GM21447 (cell line): ENCODE data around the gene RBSN.
"Not testable (repeated sequence)": the region's sequence is repeated elsewhere in the genome, so short reads cannot be mapped to it uniquely, and the experiment has no call there.

ENCODE experiments used
- ATAC-seq: cut with Tn5 transposase; IDR thresholded peaks from one replicate; pipeline ENCODE4 v1.9.1; 2021; ENCODE audit not compliant: unreplicated experiment

RBSN gene

DNA sequence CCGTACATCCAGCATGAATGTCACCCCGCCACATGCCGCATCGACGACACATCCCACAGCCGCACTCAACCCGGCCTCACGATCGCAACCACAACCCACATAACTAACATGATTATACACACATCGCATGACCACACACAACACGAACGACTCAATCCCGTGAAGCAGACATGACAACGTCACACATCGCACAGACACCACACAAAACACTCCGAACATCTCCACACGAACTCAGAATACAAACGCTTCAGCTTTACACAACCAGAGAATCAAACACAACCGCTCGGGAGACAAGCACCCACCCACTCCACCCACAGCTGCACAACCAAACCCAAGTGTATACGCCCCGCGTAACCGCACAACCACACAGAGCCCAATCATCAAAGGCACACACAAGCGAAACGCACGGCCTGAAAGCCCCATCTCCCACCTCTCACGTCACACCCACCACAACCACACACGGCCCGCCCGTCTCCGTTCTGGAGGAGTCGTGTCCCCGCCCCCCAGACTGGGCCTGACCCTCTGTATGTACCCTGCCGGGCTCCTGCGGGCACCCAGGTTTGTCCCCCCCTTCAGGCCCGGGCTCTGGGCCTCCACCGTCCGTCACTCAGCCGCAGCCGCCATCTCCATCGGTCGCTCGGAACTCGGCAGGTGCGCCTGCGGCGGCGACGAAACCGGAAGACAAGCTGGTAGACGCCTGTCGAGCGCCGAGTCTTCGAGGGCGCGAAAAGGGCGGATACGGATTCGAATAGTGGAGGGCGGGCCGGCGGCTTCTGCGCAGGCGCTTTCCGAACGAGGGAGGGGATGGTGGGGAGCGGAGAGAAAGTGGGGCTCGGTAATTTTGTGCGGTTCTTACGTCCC is at the start of gene RBSN:
Gene RBSN, minus strand, starts transcription at position 646 of the 861 bp plus-strand sequence. CDS start 3,028 bp downstream, outside the sequence.
- peak; percentile 82 for ATAC-seq

DNA sequence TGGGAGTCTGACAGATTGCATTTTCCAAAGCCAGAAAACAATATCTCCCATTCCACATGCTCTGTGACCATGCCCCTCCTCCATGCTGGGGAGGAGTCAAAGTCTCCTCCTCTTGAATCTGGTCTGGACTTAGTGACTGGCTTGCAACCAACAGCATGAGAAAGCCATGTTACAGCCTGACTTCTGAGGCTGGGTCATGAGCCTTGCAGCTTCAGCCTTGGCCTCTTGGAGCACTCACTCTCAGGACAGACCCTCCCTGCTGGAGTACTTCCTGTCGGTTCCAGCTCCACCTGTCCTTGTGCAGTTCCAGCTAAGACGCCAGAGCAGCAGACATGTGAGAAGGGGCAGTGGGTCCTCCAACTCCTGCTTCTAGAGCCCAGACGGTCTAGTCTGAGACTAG is 49.7 kb upstream of the RBSN start:
- ATAC-seq: no peak

DNA sequence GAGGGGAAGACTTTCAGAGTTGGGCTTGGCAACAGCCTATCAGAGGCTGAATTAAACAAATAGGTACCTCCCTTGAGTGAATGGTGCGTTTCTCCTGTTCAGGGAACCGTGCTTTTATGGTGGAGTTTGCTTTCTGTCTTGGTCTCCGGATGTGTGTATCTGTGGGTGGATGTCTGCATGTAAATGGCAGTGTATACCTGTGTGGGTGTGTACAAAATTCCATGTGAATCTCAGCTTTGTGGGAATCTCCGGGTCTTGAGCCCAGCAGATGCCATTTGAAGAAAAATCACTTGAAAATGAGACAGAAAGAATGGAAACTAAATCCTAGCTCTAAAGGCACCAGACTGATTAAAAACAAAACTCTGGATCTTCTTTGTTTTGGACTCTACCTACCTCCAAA is 37.9 kb upstream of the RBSN start:
- not testable (repeated sequence) for ATAC-seq

DNA sequence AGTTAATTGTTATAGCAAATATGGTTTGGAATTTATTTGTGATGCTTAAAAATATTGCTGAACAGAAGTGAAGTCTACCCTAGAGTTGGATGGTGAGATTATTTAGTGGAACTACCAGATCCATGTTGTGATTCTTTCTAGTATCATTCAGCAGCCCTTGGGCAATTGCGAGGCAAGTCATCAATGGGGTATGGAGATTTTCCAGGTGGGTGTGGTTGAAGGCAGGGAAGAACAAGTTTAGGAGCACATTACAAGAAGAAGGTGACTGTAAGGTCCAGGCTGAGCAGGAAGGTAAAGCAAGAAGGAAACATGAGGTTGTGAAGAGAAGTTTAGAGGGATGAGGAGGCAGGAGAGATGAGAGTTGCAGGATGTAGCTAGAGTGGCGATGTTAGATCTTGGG is 36.0 kb upstream of the RBSN start:
- not testable (repeated sequence) for ATAC-seq

DNA sequence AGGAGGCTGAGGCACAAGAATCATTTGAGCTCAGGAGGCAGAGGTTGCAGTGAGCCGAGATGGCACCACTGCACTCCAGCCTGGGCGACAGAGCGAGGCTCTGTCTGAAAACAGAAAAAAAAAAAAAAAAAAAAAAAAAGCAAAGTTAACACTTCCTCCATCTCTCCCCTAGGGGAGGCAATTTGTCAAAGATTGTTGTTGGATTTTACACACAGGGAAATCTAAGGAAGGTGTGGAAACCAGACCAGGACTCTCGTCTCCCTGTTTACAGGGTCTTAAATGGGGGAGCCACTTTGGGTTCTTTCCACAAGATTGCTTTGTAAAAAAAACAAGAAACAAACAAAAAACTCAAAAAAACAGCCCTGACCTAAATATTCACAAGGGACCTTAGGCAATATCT is 29.5 kb upstream of the RBSN start:
- ATAC-seq: not testable (repeated sequence)

DNA sequence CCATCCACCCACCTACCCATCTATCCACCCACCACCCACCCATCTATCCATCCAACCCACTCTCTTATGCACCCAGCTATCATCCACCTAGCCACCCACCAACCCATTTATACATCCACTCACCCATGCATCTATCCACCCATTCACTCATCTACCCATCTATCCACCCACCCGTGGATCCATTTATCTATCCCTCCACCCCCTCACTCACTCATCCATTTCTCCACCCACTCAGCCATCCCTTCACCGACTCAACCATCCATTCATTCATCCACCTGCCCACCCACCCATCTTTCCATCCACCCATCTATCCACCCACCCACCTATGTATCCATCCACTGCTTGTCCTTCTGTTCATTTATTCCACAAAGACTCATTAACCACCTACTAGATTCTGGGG is 28.0 kb upstream of the RBSN start:
- not testable (repeated sequence) for ATAC-seq

DNA sequence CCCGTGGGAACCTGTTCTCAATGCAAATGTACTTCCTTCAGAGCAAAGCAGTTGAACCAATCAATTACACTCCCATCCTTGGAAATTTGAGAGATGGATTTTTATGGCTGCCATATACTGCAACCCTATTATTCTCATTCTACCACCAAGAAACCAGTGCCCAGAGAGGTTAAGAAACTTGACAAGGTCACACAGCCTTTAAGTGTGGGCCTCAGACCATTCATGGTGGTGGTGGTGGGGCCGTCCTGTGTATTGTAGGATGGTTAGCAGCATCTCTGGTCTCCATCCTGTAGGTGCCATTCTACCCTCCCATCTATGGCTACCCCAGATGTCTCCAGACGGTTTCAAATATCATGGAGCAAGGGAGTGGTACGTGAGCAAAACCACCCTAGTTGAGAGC is 23.4 kb upstream of the RBSN start:
- no peak for ATAC-seq

DNA sequence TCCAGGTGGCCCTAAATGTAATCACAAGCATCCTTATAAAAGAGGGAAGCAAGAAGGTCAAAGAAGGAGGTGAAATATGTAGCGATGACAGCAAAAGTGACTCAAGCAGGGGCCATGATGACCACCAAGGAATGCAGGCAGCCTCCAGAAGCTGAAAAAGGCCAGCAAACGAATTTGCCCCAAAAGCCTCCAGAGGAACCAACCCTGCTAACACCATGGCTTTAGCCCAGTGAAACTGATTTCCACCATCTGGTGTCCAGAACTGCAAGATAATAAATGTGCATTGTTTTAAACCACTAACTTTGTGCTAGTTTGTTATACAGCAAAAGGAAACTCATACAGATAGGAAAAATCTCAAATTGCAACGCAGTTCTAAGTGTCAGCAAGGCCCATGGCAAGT is 23.0 kb upstream of the RBSN start:
- no peak for ATAC-seq

DNA sequence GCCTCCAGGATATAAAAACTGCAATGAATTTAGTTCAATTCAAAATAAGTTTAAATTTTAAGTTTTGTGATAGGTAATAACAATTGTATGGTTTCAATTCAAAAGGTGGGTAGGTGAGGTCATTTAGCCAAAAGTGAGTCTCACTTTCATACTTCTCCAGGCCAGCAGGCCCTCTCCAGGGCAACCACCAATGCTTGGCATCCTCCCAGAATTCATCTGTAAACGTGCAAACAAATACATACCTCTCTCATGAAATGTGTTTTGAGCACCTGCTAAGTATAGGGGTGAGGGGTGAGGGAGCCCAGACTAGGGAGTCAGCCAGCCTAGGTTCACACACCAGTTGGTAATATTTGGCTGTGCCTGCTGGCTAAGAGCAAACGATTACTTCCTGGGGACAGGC is 22.0 kb upstream of the RBSN start:
- ATAC-seq: no peak

DNA sequence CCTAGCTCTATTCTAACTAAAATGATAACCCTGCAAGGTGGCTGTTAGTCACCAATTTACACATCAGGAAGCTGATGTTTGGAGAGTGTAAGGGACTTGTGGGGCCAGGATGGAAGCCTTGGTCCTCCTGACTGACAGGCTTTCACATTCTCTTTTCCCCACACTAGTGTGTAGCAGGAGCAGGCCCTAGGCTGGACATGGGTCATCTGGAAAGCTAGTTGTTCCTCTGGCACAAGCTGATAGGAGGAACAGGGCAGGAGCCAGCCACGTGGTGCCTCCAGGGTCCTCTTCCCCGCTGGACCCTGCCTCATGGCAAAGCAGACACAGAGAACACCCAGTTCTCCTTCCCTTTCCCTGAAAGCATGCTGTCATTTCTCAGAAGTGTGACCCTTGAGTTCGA is 18.1 kb upstream of the RBSN start:
- ATAC-seq: no peak

DNA sequence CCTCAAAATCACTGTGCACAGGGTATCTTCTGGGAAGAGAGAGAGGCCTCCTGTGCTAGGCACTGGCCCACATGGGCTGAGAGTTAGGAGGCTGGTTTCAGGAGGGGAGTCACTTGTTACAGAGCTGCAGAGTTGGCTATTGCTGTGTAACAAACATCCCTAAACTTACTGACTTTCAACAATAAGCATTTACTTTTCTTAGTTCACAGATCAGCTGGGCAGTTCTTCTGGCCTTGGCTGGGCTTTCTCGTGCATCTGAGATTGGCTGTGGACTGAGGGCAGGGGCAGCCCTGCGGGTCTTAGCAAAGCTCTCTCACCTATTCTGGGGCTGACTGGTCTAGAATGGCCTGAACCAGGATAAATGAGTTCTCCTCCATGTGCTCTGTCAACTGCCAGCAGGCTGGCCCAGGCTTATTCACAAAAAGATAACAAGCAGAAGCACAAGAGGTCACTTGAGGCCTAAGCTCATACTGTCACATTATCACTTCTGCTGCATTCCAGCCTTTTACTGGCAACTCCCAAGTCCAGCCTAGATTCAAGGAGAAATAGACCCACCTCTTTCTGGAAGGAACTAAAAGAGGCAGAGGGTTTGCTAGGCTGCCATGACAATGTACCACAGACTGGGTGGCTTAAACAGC is 17.2 kb upstream of the RBSN start:
- ATAC-seq: no peak

DNA sequence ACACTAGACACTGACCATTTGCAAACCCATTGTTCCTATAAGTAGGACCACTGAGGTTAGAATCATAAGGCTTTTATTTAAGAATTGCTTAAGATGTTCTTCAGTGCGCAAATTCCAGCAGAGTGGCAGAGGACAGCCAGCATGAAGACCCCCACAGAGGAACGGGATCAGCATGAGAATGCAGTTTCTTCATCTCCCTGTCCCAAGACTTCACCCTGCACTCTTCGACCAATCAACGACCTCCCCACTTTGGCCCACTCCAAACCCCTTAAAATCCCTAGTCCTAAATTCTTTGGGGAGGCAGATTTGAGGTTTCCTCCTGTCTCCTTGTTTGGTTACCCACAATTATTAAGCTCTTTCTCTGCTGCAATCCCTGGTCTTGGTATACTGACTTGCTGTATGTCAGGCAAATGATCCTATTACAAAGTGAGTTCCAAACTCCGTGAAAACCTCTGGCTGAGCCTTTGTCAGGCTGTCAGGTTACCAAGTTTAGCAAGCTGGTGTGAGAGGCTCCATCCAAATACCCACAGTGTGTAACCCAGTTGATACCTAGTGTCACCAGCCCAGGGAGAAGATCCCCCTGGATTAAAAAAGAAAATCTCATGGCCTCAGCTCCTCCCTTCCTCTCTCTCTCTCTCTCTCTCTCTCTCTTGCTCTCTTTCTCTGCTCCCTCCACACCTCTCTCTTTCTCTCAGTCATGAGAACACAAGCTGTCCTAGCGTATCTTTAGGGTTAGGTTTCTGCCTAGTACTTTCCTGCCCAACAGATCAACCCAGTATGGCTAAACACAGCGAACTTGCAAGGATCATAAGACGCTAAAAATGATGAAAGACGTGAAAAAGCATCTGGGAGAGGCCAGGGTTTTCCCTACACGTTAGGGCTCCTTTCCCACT is 15.8 kb upstream of the RBSN start:
- no peak for ATAC-seq

DNA sequence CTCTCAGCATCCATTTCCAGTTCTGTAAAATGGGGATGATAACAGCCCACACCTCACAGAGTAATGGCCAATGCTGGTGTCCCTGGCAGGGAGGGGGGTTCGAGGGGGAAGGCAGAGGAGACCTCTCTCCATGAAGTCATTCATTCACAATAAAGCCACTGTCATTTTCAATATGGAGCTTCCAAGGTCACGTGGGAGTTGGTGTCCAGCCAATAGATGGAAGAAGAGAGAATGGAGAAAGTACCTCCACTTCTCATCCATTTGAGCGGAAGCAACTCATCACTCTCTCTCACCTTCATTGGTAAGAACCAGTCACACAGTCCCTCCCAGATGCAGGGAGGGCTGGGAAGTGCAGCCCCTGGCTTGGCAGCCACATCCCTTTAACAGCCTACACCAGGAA is 14.9 kb upstream of the RBSN start:
- ATAC-seq: no peak

DNA sequence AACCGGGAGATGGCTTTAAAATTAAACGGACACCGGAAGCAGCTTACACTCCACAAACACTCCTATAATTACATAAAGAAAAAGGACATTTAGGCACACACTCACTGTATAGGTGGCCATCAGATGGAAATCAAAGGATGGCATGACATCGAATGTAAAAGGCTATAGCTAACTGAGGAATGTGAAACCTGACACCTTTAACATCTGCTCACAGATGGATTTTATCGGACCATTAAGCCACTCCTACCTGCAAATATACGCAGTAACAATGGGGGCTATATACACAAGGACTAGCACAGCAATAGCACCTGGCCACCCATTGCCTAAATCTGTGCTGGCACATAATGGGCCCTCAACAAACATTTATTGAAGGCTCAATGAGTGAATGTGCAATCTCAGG is 14.5 kb upstream of the RBSN start:
- no peak for ATAC-seq

DNA sequence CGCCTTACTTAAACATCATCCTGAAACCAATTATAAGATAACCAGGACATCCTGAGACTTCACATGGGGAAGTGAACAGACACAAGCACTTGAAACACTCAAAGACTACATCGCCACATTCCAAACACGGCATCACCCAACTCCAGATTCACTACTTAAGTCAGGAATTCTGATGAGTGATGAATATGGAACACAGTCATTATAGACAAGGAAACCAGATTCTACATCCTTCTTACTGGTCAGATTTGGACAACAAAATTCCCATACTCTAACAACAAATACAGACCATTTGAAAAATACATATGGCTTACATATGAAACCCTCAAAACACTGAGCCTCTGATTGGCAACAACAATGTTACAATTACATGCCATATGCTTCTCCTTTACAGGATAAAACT is 13.1 kb upstream of the RBSN start:
- ATAC-seq: no peak

DNA sequence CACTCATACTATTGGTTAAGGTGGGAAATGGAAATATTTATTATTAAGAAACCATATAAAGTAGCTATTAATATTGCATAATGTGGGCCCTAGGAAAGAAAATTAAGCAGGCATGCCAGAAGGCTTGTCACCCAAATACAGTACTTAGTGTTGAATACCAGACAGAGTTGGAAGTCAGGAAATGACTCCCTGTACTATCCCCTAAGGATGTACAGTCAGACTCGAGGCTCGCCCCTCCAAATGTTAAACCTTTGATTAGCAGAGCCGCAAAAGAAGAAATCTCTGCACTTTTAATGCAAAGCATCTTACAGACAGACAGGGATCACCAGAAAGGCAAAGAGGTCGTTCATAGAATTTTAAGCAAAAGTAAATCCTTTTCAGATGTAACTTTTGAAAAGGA is 11.3 kb upstream of the RBSN start:
- ATAC-seq: no peak

DNA sequence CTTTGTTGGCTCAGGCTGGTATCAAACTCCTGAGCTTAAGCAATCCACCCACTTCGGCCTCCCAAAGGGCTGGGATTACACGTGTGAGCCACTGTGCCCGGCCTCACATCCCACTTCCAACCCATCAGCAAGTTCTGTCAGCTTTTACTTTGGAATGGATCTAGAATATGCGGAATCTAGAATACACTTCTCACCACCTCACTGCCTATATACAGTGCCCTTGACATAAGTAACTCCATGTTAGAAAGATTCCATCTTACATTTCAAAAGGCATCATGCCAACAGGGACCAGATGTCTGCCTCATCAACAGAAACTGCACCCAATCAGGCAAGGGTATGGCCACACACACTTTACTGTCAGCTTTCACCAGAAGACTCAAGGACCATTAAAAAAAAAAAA is 9.9 kb upstream of the RBSN start:
- ATAC-seq: no peak

DNA sequence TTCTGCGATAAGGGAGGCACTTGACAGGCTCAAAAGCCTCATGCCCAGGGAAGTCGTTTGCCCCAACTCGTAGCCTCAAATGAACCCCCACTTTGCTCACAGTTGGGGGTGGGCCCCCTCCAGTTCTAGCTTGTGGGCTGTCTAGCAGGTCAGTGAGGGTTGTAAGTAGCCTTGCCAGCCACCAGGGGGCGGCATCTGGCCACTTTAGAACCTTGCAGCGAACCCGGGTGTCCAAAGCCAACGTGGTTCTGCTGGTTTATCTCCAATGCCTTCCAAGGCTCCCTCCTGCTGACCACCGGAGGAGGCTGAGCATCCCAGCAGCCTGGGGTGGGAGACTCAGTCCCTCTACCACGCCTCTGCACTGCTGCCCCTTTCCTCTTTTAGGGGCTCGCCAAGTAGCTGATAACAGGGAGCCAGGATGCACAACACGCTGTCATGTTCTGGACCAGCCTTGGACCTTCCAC is 9.2 kb upstream of the RBSN start:
- ATAC-seq: peak; percentile 83

DNA sequence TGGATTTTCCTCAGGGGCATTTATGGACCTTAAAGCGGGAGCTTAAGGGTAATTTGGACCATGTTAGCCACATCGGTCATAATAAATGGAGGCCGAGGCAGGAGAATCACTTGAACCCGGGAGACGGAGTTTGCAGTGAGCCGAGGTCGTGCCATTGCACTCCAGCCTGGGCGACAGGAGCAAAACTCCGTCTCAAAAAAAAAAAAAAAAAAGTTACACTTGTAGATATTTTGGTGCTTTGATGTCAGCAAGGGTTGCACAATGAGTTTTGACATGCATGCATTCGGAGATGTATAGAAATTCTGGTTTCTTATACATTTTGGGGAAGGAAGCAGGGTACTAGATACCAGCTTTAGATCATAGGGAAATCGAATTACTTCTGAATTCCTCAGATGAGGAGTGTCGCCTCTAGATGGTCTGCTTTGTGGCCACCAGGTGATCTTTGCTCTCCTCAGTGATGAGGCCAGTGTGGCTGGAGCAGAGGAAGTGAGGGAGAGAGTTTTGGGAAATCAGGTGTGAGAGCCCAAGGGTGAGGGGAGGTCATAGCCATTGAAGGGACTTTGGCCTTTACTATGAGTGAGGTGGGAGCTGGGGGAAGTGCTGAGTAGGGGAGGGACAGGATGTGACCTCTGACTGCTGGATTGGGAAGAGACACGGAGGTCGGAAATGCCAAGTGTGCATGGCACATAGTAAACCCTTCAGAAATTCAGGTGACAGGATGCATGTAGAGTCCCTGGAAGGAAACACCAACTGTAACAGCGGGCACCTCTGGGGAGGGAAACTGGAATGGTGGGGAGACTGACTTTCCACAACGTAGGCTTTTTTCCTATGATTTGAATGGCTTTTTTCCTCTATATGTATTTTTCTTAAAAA is 8.4 kb upstream of the RBSN start:
- no peak for ATAC-seq

DNA sequence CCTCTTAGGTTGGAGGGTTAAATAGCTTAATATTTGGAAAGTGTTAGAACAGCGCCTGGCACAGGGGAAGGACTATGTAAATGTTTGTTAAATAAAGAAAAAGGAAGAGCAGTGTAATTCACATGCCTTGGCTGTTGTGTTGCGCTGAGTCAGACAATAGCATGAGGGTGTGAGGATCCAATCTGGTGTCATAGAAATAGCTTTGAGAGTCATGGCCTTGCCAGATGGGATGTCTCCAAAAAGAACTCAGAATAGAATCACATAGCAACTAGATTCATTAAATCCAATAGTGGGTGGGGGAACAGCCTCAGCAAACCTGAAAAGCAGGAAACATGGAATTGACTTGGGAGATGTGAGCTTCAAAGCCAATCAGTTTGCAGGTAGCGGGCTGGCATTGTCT is 3.9 kb upstream of the RBSN start:
- ATAC-seq: no peak

DNA sequence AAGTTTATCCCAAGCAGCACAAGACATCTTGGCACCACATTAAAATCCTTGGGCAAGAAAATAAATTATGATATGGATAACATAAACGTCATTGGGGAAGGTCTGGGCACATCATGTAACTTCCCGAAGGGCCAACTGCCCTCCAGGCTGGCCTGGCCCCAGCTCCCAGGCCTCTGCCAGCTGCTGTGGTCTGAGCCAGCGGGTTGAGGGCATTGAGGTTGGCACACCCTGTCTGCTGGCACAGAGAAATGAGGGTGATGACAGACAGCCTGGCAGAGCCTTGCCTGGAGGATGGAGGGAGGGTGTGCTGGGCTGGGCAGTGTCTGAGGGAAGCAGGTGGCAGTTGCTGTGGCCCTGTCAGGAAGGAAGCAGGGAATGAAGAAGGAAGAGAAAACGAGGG is 3.3 kb upstream of the RBSN start:
- ATAC-seq: no peak
